ENCODE results near the gene APC2.

Gene APC2

DNA sequence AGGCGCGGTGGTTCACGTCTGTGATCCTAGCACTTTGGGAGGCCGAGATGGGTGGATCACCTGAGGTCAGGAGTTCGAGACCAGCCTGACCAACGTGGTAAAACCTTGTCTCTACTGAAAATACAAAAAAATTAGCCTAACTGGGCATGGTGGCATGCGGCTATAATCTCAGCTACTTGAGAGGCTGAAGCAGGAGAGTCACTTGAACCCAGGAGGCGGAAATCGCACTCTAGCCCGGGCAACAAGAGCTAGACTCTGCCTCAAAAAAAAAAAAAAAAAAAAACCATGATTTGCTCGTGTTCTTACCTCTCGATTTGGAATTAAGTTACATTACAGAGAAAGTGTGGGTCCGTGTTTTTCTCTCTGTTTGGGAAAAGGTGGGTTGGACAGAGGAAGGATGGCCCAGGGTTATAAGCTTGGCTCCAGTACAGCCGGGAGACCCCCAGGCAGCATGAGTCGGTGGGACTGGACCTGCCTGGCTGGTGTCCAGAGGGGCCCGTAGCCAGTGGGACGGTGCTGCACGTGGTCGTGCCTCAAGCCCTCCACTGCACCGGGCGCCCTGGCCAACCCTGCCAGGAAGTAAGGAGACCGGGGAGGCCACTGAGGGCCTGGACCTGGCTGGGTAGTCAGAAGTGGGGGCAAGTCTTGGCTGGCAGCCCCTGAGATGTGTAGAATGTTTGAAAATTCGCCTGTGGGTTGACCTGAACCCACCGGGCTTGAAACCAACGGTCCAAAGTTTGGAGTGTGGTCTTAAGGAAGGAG, 8.1 kb upstream of the APC2 start:
- H4K12ac ChIP-seq (ENCODE audit: low read depth, low read length): no peak overlapping the region
- no peak overlapping the region for H3K4me2 ChIP-seq (ENCODE audit: low read length)
- no peak overlapping the region for H4K8ac ChIP-seq (ENCODE audit: low read depth, low read length)
- no peak overlapping the region for H3K14ac ChIP-seq (ENCODE audit: low read length)
- H3K9ac ChIP-seq (ENCODE audit: low read length): no peak overlapping the region
- H3K4ac ChIP-seq (ENCODE audit: low read depth, low read length): no peak overlapping the region
- H2AK5ac ChIP-seq (ENCODE audit: low read length): no peak overlapping the region
- peaks cover 34 to 35% of the 10 kb centered on the region in 2 experiments for H3K36me3 ChIP-seq (ENCODE audit: control insufficient read depth in 1 of 2, insufficient read depth in 2 of 2, low read length in 2 of 2)
- no peak overlapping the region for H2BK120ac ChIP-seq (ENCODE audit: insufficient read depth, low read length, poor library complexity)
- H3K23ac ChIP-seq (ENCODE audit: low read length): no peak overlapping the region
- H4K91ac ChIP-seq (ENCODE audit: low read depth, low read length): no peak overlapping the region
- H2BK5ac ChIP-seq (ENCODE audit: low read depth, low read length, poor library complexity): no peak overlapping the region
- no peak overlapping the region for H2BK12ac ChIP-seq (ENCODE audit: low read length)
- WGBS (ENCODE audit: extremely low coverage, insufficient coverage, insufficient read length): no CpG with 5 or more reads among the region's 25 CpGs
- H3K18ac ChIP-seq (ENCODE audit: low read length): no peak overlapping the region
- peaks cover 14% of the 10 kb centered on the region for H3K79me2 ChIP-seq (ENCODE audit: control insufficient read depth, insufficient read depth, low read length, poor library complexity)
- H3K4me3 ChIP-seq (ENCODE audit: low read depth, low read length): no peak overlapping the region
- H3K9me3 ChIP-seq (ENCODE audit: insufficient read depth, low read depth, low read length): no peaks in the 10 kb centered on the region
- H3K4me1 ChIP-seq (ENCODE audit: control insufficient read depth in 1 of 2, insufficient read depth in 2 of 2, low read length in 2 of 2): peaks cover 12 to 21% of the 10 kb centered on the region in 2 experiments
- no peak for DNase-seq
- H3K27ac ChIP-seq (ENCODE audit: low read depth, low read length): no peak overlapping the region
- H2AFZ ChIP-seq (ENCODE audit: insufficient read depth, low read length, poor library complexity): no peak overlapping the region
- H3K79me1 ChIP-seq (ENCODE audit: low read length): peaks cover 6% of the 10 kb centered on the region
- peaks cover 13% of the 10 kb centered on the region for H3K27me3 ChIP-seq (ENCODE audit: insufficient read depth, low read length)

DNA sequence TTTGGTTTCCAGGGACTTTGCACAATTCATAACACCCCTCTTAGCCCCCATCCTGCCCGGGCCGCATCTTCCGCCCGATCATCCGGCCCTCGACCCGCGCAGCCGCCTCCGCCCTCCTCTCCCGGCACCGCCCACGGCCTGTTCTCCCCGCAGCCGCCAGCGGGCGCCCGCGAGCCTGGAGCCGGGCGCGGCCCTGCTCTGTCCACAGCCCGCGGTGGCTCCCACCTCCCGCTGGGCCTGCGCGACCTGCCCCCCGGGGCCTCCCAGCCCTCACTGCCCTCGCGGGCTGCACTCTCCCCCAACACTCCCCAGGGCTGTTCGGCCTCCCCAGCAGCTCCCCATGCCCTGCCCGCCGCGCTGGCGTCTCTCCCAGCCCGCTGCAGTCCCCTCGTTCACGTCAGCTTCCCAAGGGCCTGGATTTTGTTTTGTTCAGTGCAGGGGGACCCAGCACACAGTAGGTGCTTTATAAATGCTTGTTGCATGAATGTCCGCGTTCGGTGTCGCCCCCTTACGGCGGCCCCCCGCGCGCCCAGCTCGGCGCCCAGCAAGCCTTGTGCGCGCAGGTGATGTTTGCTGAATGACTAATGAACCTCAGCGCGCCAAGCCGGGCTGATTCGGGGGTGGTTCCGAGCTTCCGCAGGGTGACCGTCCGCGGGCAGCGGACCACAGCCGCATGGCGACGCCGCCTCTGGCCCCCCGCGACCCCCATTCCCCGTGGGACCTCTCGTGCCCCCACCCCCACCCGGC, 4.6 kb upstream of the APC2 start:
- H4K12ac ChIP-seq (ENCODE audit: low read depth, low read length): no peak overlapping the region
- H2AK5ac ChIP-seq (ENCODE audit: low read length): no peak overlapping the region
- no peak overlapping the region for H3K4ac ChIP-seq (ENCODE audit: low read depth, low read length)
- H3K36me3 ChIP-seq (ENCODE audit: control insufficient read depth in 1 of 2, insufficient read depth in 2 of 2, low read length in 2 of 2): peaks cover 23 to 24% of the 10 kb centered on the region in 2 experiments
- H4K91ac ChIP-seq (ENCODE audit: low read depth, low read length): no peak overlapping the region
- no peak overlapping the region for H3K18ac ChIP-seq (ENCODE audit: low read length)
- no peak overlapping the region for H2BK5ac ChIP-seq (ENCODE audit: low read depth, low read length, poor library complexity)
- no peak overlapping the region for H3K23ac ChIP-seq (ENCODE audit: low read length)
- DNase-seq: peak; percentile 47 to 80
- peak overlapping the region; percentile 16 for H3K27ac ChIP-seq (ENCODE audit: low read depth, low read length)
- H3K14ac ChIP-seq (ENCODE audit: low read length): no peak overlapping the region
- no peak overlapping the region for H2AFZ ChIP-seq (ENCODE audit: insufficient read depth, low read length, poor library complexity)
- no peaks in the 10 kb centered on the region for H3K79me2 ChIP-seq (ENCODE audit: control insufficient read depth, insufficient read depth, low read length, poor library complexity)
- H3K9ac ChIP-seq (ENCODE audit: low read length): no peak overlapping the region
- H4K8ac ChIP-seq (ENCODE audit: low read depth, low read length): no peak overlapping the region
- no peak overlapping the region for H2BK120ac ChIP-seq (ENCODE audit: insufficient read depth, low read length, poor library complexity)
- peaks cover 6 to 14% of the 10 kb centered on the region in 2 experiments for H3K4me1 ChIP-seq (ENCODE audit: control insufficient read depth in 1 of 2, insufficient read depth in 2 of 2, low read length in 2 of 2)
- H3K79me1 ChIP-seq (ENCODE audit: low read length): no peaks in the 10 kb centered on the region
- H3K9me3 ChIP-seq (ENCODE audit: insufficient read depth, low read depth, low read length): peaks cover 6% of the 10 kb centered on the region
- H3K4me3 ChIP-seq (ENCODE audit: low read depth, low read length): peak overlapping the region; percentile 57
- H2BK12ac ChIP-seq (ENCODE audit: low read length): no peak overlapping the region
- no CpG with 5 or more reads among the region's 70 CpGs for WGBS (ENCODE audit: extremely low coverage, insufficient coverage, insufficient read length)
- H3K27me3 ChIP-seq (ENCODE audit: insufficient read depth, low read length): peaks cover 41% of the 10 kb centered on the region
- H3K4me2 ChIP-seq (ENCODE audit: low read length): peak overlapping the region; percentile 90

- H3K4me2 ChIP-seq (ENCODE audit: low read length): peak overlapping the region; percentile 44
- H4K8ac ChIP-seq (ENCODE audit: low read depth, low read length): no peak overlapping the region
- no CpG with 5 or more reads among the region's 99 CpGs for WGBS (ENCODE audit: extremely low coverage, insufficient coverage, insufficient read length)
Measured at GRCh38 chr19:1445932-1446712, 3.8 kb upstream of the APC2 start.

DNA sequence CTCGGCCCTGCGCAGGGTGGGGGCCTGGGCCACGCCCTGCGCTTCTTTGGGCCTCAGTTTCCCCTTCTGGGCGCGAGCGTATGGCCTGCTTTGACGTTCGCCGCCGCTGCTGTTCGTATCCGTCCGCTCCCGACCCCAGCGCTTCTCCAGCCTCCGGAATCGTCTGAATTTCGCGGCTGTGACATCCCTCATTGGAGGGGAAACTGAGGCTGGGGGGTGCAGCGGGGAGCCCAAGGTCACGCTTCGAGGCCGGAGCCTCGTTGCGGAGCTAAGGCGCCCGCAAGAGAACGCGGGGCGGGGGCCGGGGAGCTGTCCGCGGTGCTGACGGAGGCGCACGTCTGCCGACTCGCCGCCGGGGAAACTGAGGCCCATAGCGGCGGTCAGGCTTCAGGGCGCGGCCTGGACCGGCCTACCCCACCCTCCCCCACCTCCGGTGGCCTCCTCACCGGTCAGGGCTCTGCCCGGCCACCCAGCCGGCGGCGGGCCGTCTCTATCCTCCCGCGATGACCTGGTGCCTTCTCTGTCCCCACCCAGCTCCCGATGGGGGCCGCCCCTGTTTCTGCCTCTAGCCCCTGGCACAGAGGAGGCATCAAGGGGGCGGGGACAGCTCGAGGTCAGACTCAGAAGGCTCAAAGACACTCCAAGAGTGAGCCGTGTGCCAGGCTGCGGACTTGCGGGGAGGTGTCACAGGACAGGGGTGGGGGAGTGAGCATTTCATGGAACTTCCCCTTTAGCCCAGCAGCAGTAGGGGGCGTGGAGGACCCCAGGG, 3.0 kb upstream of the APC2 start:
- Histone ChIP-seq H2BK120ac (ENCODE audit: insufficient read depth, low read length, poor library complexity) (no peak overlapping the region), H3K27ac (ENCODE audit: low read depth, low read length) (no peak overlapping the region), H2BK5ac (ENCODE audit: low read depth, low read length, poor library complexity) (no peak overlapping the region), H3K79me1 (ENCODE audit: low read length) (no peaks in the 10 kb centered on the region), H3K79me2 (ENCODE audit: control insufficient read depth, insufficient read depth, low read length, poor library complexity) (no peaks in the 10 kb centered on the region), H3K14ac (ENCODE audit: low read length) (no peak overlapping the region), H4K91ac (ENCODE audit: low read depth, low read length) (no peak overlapping the region), H3K23ac (ENCODE audit: low read length) (no peak overlapping the region), H2AFZ (ENCODE audit: insufficient read depth, low read length, poor library complexity) (no peak overlapping the region), H2BK12ac (ENCODE audit: low read length) (no peak overlapping the region), H3K9ac (ENCODE audit: low read length) (no peak overlapping the region), H3K4me2 (ENCODE audit: low read length) (peak overlapping the region; percentile 44), H2AK5ac (ENCODE audit: low read length) (no peak overlapping the region), H4K8ac (ENCODE audit: low read depth, low read length) (no peak overlapping the region), H3K18ac (ENCODE audit: low read length) (no peak overlapping the region), H4K12ac (ENCODE audit: low read depth, low read length) (no peak overlapping the region), H3K4ac (ENCODE audit: low read depth, low read length) (no peak overlapping the region), H3K4me1 (ENCODE audit: control insufficient read depth in 1 of 2, insufficient read depth in 2 of 2, low read length in 2 of 2) (peaks cover 6 to 12% of the 10 kb centered on the region in 2 experiments), H3K27me3 (ENCODE audit: insufficient read depth, low read length) (peaks cover 56% of the 10 kb centered on the region), H3K36me3 (ENCODE audit: control insufficient read depth in 1 of 2, insufficient read depth in 2 of 2, low read length in 2 of 2) (peaks cover 8 to 9% of the 10 kb centered on the region in 2 experiments), H3K9me3 (ENCODE audit: insufficient read depth, low read depth, low read length) (peaks cover 9% of the 10 kb centered on the region), H3K4me3 (ENCODE audit: low read depth, low read length) (peak overlapping the region; percentile 5)
- WGBS (ENCODE audit: extremely low coverage, insufficient coverage, insufficient read length): no CpG with 5 or more reads among the region's 63 CpGs
- no peak for DNase-seq

More at GRCh38 chr19:1445932-1446712, 3.8 kb upstream of the APC2 start:
- Histone ChIP-seq H3K27me3 (ENCODE audit: insufficient read depth, low read length) (peaks cover 49% of the 10 kb centered on the region), H4K91ac (ENCODE audit: low read depth, low read length) (no peak overlapping the region), H3K4ac (ENCODE audit: low read depth, low read length) (no peak overlapping the region), H3K36me3 (ENCODE audit: control insufficient read depth in 1 of 2, insufficient read depth in 2 of 2, low read length in 2 of 2) (peaks cover 16 to 17% of the 10 kb centered on the region in 2 experiments), H3K27ac (ENCODE audit: low read depth, low read length) (no peak overlapping the region), H3K23ac (ENCODE audit: low read length) (no peak overlapping the region), H2BK12ac (ENCODE audit: low read length) (no peak overlapping the region), H2AK5ac (ENCODE audit: low read length) (no peak overlapping the region), H3K4me1 (ENCODE audit: control insufficient read depth in 1 of 2, insufficient read depth in 2 of 2, low read length in 2 of 2) (peaks cover 6 to 12% of the 10 kb centered on the region in 2 experiments), H3K79me2 (ENCODE audit: control insufficient read depth, insufficient read depth, low read length, poor library complexity) (no peaks in the 10 kb centered on the region), H2BK120ac (ENCODE audit: insufficient read depth, low read length, poor library complexity) (no peak overlapping the region), H3K14ac (ENCODE audit: low read length) (no peak overlapping the region), H3K9me3 (ENCODE audit: insufficient read depth, low read depth, low read length) (peaks cover 9% of the 10 kb centered on the region), H3K18ac (ENCODE audit: low read length) (no peak overlapping the region), H2AFZ (ENCODE audit: insufficient read depth, low read length, poor library complexity) (no peak overlapping the region), H3K9ac (ENCODE audit: low read length) (no peak overlapping the region), H4K12ac (ENCODE audit: low read depth, low read length) (no peak overlapping the region), H3K4me3 (ENCODE audit: low read depth, low read length) (peak overlapping the region; percentile 60), H2BK5ac (ENCODE audit: low read depth, low read length, poor library complexity) (no peak overlapping the region), H3K79me1 (ENCODE audit: low read length) (no peaks in the 10 kb centered on the region)
- no peak for DNase-seq

Data from trophoblast cell (in vitro differentiated cells and primary cell).